OCI-LY3 (cell line): ENCODE measurements around the gene REC114.

Experiments
- H2AFZ ChIP-seq: fragments of 200-600, 300-600 bp; shearing (Covaris generic); 2 replicates; pipeline ENCODE4 v1.6.0; 2014; ENCODE audit warnings: antibody characterized with exemption, low read depth, low read length
- H3K27ac ChIP-seq: fragments of 200-600, 300-600 bp; sonication (generic); 2 replicates; pipeline ENCODE4 v1.5.1; 2014; ENCODE audit warnings: mild to moderate bottlenecking, low read length, moderate library complexity, mixed read lengths
- H3K27me3 ChIP-seq: fragments of 200-600, 300-600 bp; sonication (generic); 2 replicates; pipeline ENCODE4 v1.6.1; 2014; ENCODE audit warnings: low read depth, low read length, mixed read lengths
- H3K36me3 ChIP-seq: fragments of 200-600, 300-600 bp; sonication (generic); replicated peaks from 2 replicates; pipeline ENCODE3; 2014; ENCODE audit warnings: low read depth, low read length, mixed read lengths
- H3K4me1 ChIP-seq: fragments of 300-600, 200-600 bp; sonication (generic); 2 replicates; pipeline ENCODE4 v1.6.1; 2014; ENCODE audit warnings: low read length, mixed read lengths
- H3K4me2 ChIP-seq: fragments of 200-600, 300-600 bp; sonication (generic); 2 replicates; pipeline ENCODE4 v1.6.1; 2014; ENCODE audit warnings: low read length, mixed read lengths
- H3K4me3 ChIP-seq: fragments of 300-600, 200-600 bp; sonication (generic); 2 replicates; pipeline ENCODE4 v1.5.1; 2014; ENCODE audit warnings: antibody characterized with exemption, mild to moderate bottlenecking, low read length, moderate library complexity
- H3K79me2 ChIP-seq: fragments of 300-600, 200-600 bp; shearing (Covaris generic); 2 replicates; pipeline ENCODE4 v1.6.1; 2014; ENCODE audit warnings: mild to moderate bottlenecking, low read length, mixed read lengths
- H3K9ac ChIP-seq: fragments of 300-600, 200-600 bp; shearing (Covaris generic); 2 replicates; pipeline ENCODE4 v1.6.0; 2014; ENCODE audit warnings: mild to moderate bottlenecking, low read length, moderate library complexity
- H3K9me3 ChIP-seq: fragments of 200-600, 300-600 bp; shearing (Covaris generic); 2 replicates; pipeline ENCODE4 v1.6.1; 2014; ENCODE audit warnings: low read length, mixed read lengths; ENCODE audit not compliant: insufficient read depth
- H4K20me1 ChIP-seq: fragments of 200-600, 300-600 bp; sonication (generic); 2 replicates; pipeline ENCODE4 v1.6.1; 2016; ENCODE audit warnings: low read length, mixed read lengths; ENCODE audit not compliant: insufficient read depth
- EZH2phosphoT487 ChIP-seq: fragments of 200-600 bp; shearing (Covaris generic); IDR thresholded peaks from 2 replicates; pipeline ENCODE4 v1.6.1; 2018; ENCODE audit warnings: antibody characterized with exemption, mixed run types, low read depth
- TF ChIP-seq, protein P1 (sequence below): fragments of 200-600, 300-600 bp; sonication (generic); IDR thresholded peaks from 2 replicates; pipeline ENCODE4 v1.5.1; 2014; ENCODE audit warnings: antibody characterized with exemption, low read length, low read depth

REC114 gene

DNA sequence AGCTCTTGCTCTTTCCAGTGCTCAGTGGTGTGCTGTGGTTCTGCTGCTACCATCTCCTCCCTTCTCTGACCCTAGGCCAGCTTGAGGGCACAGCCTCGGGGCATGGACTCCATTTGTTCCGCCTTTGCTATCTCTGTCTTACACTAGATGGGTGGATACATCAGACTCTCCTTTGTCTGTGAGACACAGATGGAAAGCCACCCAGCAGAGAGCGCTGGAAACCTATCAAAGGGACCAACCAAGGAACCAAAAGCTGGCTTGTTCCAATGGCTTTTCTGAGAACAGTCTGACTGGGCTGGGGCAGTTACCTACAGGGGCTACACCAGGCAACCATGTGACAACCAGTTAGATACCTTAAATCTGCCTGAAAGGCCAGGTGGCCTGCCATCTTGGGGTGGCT, 126.4 kb downstream of the REC114 start:
- Histone ChIP-seq H3K36me3 (peaks cover 60% of the 10 kb centered on the region), H3K27me3 (no peaks in the 10 kb centered on the region), H3K4me1 (no peaks in the 10 kb centered on the region), H3K4me3 (no peak overlapping the region), H2AFZ (no peak overlapping the region), H3K9me3 (no peaks in the 10 kb centered on the region), H3K27ac (no peak overlapping the region), H3K9ac (no peak overlapping the region), H4K20me1 (no peaks in the 10 kb centered on the region), H3K79me2 (no peaks in the 10 kb centered on the region), H3K4me2 (no peak overlapping the region)
- TF ChIP-seq, protein P1, sequence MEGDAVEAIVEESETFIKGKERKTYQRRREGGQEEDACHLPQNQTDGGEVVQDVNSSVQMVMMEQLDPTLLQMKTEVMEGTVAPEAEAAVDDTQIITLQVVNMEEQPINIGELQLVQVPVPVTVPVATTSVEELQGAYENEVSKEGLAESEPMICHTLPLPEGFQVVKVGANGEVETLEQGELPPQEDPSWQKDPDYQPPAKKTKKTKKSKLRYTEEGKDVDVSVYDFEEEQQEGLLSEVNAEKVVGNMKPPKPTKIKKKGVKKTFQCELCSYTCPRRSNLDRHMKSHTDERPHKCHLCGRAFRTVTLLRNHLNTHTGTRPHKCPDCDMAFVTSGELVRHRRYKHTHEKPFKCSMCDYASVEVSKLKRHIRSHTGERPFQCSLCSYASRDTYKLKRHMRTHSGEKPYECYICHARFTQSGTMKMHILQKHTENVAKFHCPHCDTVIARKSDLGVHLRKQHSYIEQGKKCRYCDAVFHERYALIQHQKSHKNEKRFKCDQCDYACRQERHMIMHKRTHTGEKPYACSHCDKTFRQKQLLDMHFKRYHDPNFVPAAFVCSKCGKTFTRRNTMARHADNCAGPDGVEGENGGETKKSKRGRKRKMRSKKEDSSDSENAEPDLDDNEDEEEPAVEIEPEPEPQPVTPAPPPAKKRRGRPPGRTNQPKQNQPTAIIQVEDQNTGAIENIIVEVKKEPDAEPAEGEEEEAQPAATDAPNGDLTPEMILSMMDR: no peak
- TF ChIP-seq EZH2phosphoT487: no peak

DNA sequence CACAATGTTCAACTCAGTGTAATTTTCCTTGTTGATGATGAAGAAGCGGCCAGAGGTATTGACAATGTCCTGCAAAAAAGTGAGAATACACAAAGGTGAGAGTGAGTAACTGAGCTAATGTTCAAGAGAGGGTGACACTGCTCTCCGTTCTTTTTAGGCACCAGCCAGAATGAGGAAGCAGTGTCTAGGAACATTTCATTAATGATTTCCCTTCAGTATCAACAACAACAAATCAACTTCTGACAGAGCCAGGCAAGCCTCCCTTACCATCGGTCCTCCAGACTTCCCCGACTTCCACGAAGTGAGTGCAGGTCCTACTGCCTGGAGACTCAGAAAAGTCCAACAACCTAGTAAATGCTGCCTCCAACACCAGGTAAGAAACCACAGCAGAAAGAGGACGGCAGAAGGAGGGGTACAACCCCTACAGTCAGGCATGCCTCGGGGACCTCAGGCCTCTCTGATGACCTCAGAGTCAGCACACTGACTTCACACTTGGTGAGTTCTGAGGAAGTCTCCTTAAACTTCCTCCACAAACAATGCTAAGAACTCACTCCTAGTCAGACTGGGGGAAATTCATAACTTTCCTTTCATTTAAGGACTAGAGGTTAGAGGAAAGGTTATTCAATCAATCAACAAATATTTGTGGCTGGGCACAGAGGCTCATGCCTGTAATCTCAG, 127.5 kb downstream of the REC114 start:
- Histone ChIP-seq H3K4me1 (no peaks in the 10 kb centered on the region), H4K20me1 (no peaks in the 10 kb centered on the region), H2AFZ (no peak overlapping the region), H3K27ac (no peak overlapping the region), H3K79me2 (no peaks in the 10 kb centered on the region), H3K4me2 (no peak overlapping the region), H3K4me3 (no peak overlapping the region), H3K9ac (no peak overlapping the region), H3K36me3 (peaks cover 54% of the 10 kb centered on the region), H3K27me3 (no peaks in the 10 kb centered on the region), H3K9me3 (no peaks in the 10 kb centered on the region)
- TF ChIP-seq, protein P1: no peak
- TF ChIP-seq EZH2phosphoT487: no peak

DNA sequence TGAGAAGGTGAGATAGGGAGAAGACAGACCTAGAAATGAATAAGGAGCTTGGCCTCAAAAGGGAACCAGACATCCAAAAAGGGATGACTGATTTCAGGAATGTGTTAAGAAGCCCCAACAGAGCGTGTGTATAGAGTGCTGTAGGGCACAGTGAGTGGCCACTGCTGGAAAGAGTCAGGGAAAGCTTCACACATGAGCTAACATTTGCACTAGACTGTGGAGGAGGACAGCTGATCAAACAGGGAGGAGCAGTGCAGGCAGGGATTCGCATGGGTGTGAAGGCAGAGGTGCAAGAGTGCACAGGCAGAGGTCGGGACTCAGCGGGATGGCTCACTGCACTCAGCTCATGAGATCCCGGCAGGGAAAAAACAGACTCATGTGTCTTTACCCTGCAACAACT, 128.4 kb downstream of the REC114 start:
- H3K4me3 ChIP-seq: no peak overlapping the region
- no peak overlapping the region for H3K9ac ChIP-seq
- H3K27me3 ChIP-seq: no peaks in the 10 kb centered on the region
- no peaks in the 10 kb centered on the region for H3K79me2 ChIP-seq
- no peaks in the 10 kb centered on the region for H3K9me3 ChIP-seq
- no peak overlapping the region for H2AFZ ChIP-seq
- no peaks in the 10 kb centered on the region for H4K20me1 ChIP-seq
- H3K4me2 ChIP-seq: no peak overlapping the region
- no peaks in the 10 kb centered on the region for H3K4me1 ChIP-seq
- no peak for TF ChIP-seq EZH2phosphoT487
- TF ChIP-seq, protein P1: no peak
- H3K27ac ChIP-seq: no peak overlapping the region
- peaks cover 58% of the 10 kb centered on the region for H3K36me3 ChIP-seq

DNA sequence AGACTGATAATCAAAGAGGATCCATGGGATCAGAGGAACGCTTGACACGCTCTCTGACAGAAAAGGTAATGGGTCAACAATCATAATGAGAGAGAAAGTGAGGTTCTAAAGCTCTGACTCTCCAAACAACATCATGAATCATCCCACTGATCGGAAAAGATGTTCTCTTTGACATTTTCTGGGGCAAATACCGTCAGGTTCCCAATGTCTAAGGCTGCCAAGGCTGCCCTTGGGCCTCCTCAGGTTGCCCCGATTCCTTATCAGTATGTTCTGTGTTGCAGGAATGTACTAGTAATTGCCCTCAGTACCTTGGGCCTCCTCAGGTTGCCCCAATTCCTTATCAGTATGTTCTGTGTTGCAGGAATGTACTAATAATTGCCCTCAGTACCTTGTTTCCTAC, 129.3 kb downstream of the REC114 start:
- H3K4me3 ChIP-seq: no peak overlapping the region
- peaks cover 56% of the 10 kb centered on the region for H3K36me3 ChIP-seq
- no peak overlapping the region for H3K4me2 ChIP-seq
- H3K4me1 ChIP-seq: no peaks in the 10 kb centered on the region
- no peaks in the 10 kb centered on the region for H4K20me1 ChIP-seq
- H2AFZ ChIP-seq: no peak overlapping the region
- no peak overlapping the region for H3K27ac ChIP-seq
- TF ChIP-seq, protein P1: no peak
- TF ChIP-seq EZH2phosphoT487: no peak
- no peaks in the 10 kb centered on the region for H3K27me3 ChIP-seq
- H3K9ac ChIP-seq: no peak overlapping the region
- H3K9me3 ChIP-seq: no peaks in the 10 kb centered on the region
- H3K79me2 ChIP-seq: no peaks in the 10 kb centered on the region
